SKM-1 treated with dmso at 0.1 percent for 144 hours (cell line): Measurements from ENCODE around the gene MTUS2.
"Not testable (repeated sequence)": the region's sequence is repeated elsewhere in the genome, so short reads cannot be mapped to it uniquely, and the experiment has no call there.

ENCODE experiments used
- DNase-seq: peaks from one replicate; lab custom pipeline; 2025; ENCODE audit not compliant: unreplicated experiment; lab: John Stamatoyannopoulos, UW

Gene MTUS2

DNA sequence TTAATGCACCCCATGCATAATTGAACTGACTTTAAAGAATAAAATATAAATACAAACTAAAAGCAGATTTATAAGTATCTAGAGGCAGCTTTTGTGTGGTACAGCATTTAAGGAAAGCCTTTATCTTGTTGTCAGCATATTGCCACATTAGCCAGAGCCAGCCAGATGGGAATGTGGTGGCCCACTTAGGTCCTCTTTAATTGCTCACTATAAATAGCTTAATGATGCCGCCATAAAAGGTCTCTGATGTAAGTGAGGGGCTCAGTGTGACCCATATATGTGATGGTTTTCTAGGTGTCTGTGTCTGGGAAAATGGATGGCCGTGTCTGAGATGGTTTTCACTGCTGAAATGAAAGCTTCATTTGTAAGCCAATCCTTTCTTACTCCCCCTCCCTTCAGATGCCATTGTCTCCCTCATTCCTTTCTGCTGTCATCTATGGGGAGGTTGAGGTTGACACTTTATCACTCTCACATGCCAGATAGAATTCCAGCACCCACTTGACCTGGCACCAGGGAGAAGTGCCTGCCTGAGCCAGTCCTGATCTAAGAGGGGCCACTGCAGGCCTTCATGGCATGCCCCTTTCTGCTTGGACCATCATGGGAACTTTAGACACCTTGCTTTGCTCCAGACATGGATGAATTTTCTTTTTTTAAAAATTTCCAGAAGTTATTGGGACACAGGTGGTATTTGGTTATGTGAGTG lies 135.3 kb downstream of the MTUS2 start:
- DNase-seq: no peak

DNA sequence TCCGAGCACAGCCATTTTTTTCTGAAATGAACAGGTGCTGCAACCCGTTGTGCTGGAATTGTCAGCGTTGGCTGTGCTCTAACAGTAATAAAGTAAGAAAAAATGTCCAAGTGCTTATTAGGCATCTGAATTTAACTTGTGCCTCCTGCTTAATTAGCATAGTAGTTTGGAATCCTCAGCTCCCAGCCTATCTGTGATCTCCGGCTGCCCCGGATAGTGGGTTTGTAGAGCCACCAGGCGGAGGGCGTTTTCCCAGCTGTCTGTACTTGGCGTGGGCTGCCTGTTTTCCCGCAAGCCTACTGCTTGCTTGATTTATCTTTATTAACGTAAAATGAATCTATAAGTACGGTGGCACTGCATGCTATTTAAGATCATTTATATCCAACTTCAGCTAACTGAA lies 137.9 kb downstream of the MTUS2 start:
- DNase-seq: no peak

GRCh38 chr13:28958441-28958840 lies 138.3 kb downstream of the MTUS2 start:
- no peak for DNase-seq

DNA sequence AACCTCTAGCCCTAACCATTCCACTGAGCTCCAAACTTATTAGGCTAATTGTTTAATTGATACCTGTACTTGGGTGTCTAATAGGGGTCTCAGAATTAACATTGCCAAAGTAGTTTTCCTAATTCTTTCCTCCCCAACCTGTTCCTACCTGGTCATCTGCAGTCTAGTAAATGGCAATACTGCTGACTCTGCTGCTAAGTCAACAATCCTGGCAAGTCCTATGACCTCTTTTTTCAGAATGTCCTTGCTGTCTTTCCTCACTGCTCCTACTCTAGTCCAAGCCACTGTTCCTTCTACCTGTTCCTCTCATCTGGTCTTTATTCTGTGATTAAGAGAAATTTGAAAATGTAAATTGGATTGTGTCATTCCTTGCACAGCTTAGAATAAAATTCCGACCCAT lies 143.9 kb downstream of the MTUS2 start:
- DNase-seq: no peak

DNA sequence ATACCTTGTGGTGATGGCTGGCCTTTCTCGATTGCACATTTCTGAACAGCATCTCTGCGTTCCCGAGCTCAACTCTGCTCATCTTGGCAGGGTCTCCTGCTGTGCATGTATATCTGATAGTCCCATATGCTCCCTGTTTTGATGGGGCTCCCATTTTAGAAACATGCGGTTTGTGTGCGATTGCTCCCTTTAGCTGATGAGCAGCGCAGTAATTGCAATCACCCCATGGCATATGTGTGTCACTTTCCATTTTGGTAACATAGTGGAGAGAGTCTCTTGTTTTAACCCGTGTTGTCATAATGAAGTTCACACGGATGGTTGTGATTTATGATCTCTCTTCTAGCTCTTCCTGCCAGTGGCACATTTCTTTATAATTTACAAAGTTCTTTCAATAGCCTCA lies 144.7 kb downstream of the MTUS2 start:
- no peak for DNase-seq

DNA sequence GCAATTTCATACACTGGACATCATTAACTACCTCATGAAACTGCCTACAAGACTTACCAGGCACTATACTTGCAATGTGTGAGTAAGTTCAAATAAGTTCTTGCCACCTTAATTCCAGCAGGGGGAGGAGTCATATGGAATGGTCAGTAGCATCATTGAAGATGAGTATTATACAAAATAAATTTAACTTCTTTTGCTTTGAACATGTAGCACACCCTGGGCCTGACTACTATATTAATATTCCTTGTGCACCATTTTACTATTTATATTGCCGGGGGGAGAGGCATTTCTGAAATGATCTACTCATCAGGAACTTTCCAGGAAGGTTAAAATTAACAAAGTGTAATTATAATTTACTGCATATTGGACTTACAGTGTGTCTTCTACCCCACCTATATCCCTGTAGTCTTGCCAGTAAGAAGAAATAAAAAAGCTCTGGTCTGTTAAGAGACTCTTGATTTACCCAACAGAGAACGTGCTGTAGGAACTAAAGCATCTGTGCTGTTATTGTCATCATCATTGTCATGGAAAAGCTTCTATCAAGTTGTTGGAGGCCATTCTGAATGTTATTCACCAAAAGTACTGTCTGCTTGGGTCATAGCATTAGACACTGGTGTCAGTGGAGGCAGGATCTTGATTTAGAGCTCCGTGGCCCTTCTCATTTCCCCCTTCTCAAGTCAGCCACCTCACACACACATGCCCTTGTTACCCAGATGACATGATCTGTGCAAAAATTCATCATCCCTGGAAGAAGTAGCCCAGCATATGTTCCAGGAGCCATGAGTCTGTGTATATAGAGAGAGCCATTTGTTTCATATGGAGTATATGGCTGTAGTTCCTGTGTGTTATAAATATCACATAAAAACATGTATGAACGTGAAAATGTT lies 147.1 kb downstream of the MTUS2 start:
- no peak for DNase-seq

- DNase-seq: no peak
These were observed 156.1 kb downstream of the MTUS2 start for GRCh38 chr13:28976195-28976594.

DNA sequence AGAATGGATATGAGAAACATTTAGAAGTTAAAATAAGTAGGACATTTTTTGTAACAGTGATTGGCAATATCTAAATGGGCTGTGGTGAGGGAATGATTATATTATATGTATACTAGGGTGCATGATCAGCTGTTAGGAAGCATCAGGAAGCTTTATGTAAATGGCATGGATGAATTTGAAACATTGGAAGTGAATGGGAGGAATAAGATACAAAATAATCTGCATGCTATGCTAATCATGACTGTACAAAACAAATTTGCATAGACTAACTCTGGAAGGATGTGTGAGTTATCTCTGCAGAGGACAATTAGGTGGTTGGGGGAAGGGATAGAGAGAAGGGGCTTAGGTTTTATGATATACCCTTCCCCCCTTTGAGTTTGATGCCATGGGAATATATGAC lies 156.5 kb downstream of the MTUS2 start:
- no peak for DNase-seq

GRCh38 chr13:28978574-28978973 lies 158.4 kb downstream of the MTUS2 start:
- DNase-seq: no peak

DNA sequence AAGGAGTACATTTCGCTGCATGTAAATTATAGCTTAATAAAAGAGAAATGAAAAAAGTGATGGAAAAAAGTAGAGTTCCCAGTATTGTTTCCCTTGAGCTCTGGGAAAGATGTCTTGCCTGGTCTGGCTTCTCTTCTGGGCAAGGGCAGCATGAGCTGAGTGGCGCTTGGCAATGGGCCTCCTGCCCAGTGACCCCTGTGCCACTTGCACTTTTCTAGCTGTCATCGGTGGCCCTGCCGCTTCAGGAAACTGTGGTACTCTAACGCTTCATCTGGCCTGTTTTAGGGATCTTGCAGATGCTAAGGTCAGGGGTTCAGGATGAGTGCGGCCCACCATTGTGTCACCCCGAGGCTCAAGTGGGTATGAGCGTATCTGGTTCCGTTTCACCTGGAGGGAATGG lies 161.4 kb downstream of the MTUS2 start:
- DNase-seq: no peak

- no peak for DNase-seq
These were observed 163.5 kb downstream of the MTUS2 start for GRCh38 chr13:28983641-28984040.

GRCh38 chr13:28984326-28984725 lies 164.2 kb downstream of the MTUS2 start:
- DNase-seq: no peak

GRCh38 chr13:28984825-28985224 lies 164.7 kb downstream of the MTUS2 start:
- DNase-seq: no peak

- DNase-seq: not testable (repeated sequence)
These were observed 170.2 kb downstream of the MTUS2 start for GRCh38 chr13:28990378-28990777.

GRCh38 chr13:28991764-28992163 lies 171.6 kb downstream of the MTUS2 start:
- DNase-seq: no peak

GRCh38 chr13:29000826-29001225 lies 180.7 kb downstream of the MTUS2 start:
- DNase-seq: no peak

DNA sequence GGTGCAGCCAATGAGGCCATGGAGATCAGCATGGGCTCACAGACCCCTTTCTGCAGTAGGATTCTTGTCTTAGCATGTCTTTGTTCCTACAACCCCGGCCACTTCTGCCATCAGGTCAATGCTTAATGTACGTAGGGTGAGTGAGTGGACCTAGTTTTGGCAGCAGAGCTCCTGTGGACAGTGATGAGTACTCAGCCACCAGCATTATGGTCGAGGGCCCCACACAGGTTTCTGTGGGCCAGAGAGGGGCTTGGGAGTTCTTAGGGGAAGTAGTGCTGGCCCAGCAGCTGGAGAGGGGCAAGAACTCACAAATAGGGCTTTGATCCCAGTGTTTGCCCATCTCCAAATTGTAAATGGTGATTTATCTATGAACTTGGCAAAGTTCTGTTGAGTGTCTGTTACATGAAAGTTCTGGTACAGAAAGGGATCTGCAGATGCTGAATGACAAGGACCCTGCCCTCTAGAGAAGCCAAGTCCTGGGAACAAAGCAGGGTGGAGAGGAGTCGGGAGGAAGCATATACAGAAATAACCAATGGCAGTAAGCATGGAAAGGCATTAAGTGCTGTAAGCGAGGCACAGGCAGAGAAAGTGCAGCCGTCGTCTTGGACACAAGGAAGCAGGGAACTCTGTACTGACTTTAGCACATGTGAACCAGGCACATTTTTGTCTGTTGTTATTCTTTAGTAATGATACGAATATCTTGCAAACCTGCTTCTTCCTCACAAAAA lies 185.1 kb downstream of the MTUS2 start:
- no peak for DNase-seq

DNA sequence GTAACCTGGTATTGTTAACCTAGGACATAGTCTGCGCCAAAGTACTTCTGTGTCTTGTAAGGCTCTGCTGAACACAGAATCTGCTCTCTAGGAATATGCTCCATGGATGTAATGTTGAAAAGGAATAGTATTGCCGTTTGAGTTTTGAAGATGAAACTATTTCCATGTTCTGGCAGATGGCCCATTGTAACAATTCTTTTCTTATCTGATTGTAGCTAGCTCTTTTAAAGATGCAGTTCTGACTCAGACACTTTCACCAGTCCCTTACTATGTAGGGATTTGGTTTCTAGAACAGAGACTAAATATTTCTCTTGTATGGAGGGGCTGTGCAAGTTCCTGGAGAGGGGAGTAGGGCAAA lies 185.6 kb downstream of the MTUS2 start:
- no peak for DNase-seq

DNA sequence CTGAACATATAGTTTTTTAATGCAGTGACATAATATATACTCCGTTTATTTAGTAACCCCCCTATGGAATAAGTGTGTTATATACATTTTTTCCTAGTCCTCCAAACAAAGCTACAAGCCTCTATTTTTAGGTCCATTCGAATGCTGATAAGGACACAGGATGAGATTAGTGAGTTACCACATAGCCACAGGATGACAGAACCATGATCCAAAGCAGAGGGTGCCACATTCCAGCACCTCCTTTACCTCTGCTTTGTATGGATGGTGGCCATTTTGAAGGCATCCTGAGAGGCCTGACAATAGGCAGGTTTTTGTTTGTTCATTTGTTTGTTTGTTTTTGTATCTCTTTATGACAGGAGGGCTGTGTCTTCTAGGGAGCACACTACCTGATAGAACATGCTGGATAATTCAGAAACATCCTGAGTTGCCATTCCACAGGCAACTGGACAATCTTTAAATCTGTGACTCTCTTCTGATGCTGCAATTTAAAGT lies 186.3 kb downstream of the MTUS2 start:
- no peak for DNase-seq

- no peak for DNase-seq
These were observed 188.2 kb downstream of the MTUS2 start for GRCh38 chr13:29008296-29008695.

DNA sequence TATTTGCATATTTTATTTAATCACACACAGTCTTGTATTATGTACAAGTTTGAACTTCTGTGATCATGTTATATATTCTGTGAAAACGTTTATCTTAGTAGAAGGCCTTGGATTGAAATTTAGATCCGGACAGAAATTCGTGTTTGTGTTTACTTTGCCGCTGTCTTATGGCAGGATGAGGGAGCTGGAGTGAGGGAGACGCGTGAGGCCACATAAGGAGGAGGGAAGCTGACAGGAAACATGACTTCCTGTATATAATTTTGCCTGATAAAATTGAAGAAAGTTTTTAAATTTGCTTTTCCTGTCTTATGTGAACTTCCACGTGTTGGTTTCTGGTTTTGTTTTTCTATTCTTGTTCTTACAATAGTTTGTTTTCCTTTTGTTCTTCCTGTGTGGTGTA lies 200.2 kb downstream of the MTUS2 start:
- DNase-seq: no peak

DNA sequence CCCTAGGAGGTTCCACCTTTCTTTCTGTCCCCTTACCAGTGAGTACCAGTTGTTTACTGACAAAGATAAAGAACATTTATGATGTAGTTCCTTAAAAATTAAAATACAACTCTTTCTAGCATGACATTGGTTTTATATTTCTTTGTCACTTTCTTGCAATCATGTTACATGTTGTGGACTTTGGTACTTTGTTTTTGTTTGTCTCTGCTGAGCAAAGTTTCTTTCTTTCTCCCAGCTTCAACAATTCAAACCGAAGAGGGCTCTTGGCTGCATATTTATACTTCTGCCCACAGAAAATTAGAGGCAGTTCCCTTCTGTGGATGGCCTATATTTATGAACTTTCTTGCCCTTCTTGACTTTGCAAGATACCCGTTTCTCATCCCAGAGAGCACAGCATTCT lies 201.2 kb downstream of the MTUS2 start:
- no peak for DNase-seq
